GM12878 (cell line): ENCODE results near the gene FGD1.

Source experiments
- BCLAF1 ChIP-seq: fragments of 450-650 bp; IDR thresholded peaks from 2 replicates; pipeline ENCODE4 v1.6.1; 2017; ENCODE audit warnings: antibody characterized with exemption, mild to moderate bottlenecking, moderate library complexity
- ESRRA ChIP-seq: IDR thresholded peaks from 2 replicates; pipeline ENCODE4 v1.6.1; 2012; ENCODE audit warnings: mild to moderate bottlenecking, low read length, improper control_type of control experiment
- EZH2 ChIP-seq: IDR thresholded peaks from 2 replicates; pipeline ENCODE4 v1.6.1; 2012; ENCODE audit warnings: low read depth, mild to moderate bottlenecking, control low read depth, inconsistent platforms, low read length, borderline replicate concordance; ENCODE audit not compliant: control insufficient read depth
- POLR2AphosphoS5 ChIP-seq: IDR thresholded peaks from 2 replicates; pipeline ENCODE4 v1.6.1; 2011; ENCODE audit warnings: mild to moderate bottlenecking, low read length, inconsistent platforms

DNA sequence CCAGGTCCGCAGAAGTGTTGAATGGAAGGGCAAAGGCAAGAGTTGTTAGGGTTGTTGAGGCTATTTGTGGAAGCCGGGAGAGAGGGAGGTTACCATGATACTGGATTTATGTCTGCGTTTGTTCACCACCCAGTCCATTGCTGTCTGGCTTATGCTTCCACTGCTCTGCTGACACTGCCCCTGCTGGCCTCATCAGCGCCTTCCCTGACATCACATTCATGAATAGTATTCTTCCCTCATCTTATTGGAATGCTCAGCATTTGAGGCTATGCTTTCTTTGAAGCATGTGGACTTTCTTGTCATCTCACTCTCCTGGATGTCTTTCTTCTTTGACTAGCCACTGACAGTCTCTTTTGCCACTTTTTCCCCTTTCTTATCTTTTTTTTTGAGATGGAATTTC, 44.3 kb upstream of the FGD1 start:
- no peak for TF ChIP-seq EZH2
- TF ChIP-seq ESRRA, result no peak
- TF ChIP-seq POLR2AphosphoS5, result no peak
- no peak for TF ChIP-seq BCLAF1
